Chondrocyte (in vitro differentiated cells): Measurements from ENCODE around the gene GALNS. TPM values are rescaled to one million over a fixed set of nuclear protein-coding genes. Genes with fewer than 3 reads are reported as not detected.

ENCODE experiments used
- DNase-seq: peaks from one replicate; pipeline ENCODE4 v3.0.0; 2021; ENCODE audit warnings: mixed read lengths, low spot score
- H3K27ac Mint-ChIP-seq: one replicate; pipeline ENCODE4 v1.8.0; 2021; ENCODE audit warnings: mild to moderate bottlenecking, moderate library complexity, mixed read lengths; ENCODE audit not compliant: unreplicated experiment
- H3K27me3 Mint-ChIP-seq: 2 replicates; pipeline ENCODE4 v1.8.0; 2021; ENCODE audit warnings: low read depth, mixed read lengths
- H3K36me3 Mint-ChIP-seq: 2 replicates; pipeline ENCODE4 v1.8.0; 2021; ENCODE audit warnings: low read depth, mixed read lengths
- H3K4me1 Mint-ChIP-seq: 2 replicates; pipeline ENCODE4 v1.8.0; 2021; ENCODE audit warnings: low read depth, mild to moderate bottlenecking, mixed read lengths
- H3K4me3 Mint-ChIP-seq: one replicate; pipeline ENCODE4 v1.8.0; 2021; ENCODE audit warnings: mild to moderate bottlenecking, moderate library complexity, mixed read lengths; ENCODE audit not compliant: unreplicated experiment
- H3K9me3 Mint-ChIP-seq: 2 replicates; pipeline ENCODE4 v1.8.0; 2021; ENCODE audit warnings: low read depth, mixed read lengths
- CTCF ChIP-seq: fragments of 200-600 bp; sonication (generic); IDR thresholded peaks from 2 replicates; pipeline ENCODE4 v1.5.0; 2021; ENCODE audit warnings: antibody characterized with exemption, mild to moderate bottlenecking, moderate library complexity
- total RNA-seq: library from RNA; stranded (reverse); gene quantifications from 3 replicates; pipeline ENCODE4 v1.2.1, GENCODE V29; 2021

Gene GALNS
- total RNA-seq, 1 donor from 2014 or later: 34.1 TPM

- peak; percentile 86 for DNase-seq
- Mint-ChIP-seq H3K4me3 (peak overlapping the region; percentile 79), H3K4me1 (peaks cover 45% of the 10 kb centered on the region), H3K27me3 (no peaks in the 10 kb centered on the region), H3K27ac (peak overlapping the region; percentile 89), H3K36me3 (no peaks in the 10 kb centered on the region), H3K9me3 (no peaks in the 10 kb centered on the region)
- TF ChIP-seq CTCF: peak; percentile 78
These were observed 72.5 kb downstream of the GALNS start for GRCh38 chr16:88784074-88784855.

- no peak for TF ChIP-seq CTCF
- Mint-ChIP-seq H3K9me3 (no peaks in the 10 kb centered on the region), H3K36me3 (no peaks in the 10 kb centered on the region), H3K4me3 (peak overlapping the region; percentile 79), H3K27ac (peak overlapping the region; percentile 93), H3K4me1 (peaks cover 48% of the 10 kb centered on the region), H3K27me3 (no peaks in the 10 kb centered on the region)
- DNase-seq: no peak
These were observed 73.2 kb downstream of the GALNS start for GRCh38 chr16:88783391-88784073.

DNA sequence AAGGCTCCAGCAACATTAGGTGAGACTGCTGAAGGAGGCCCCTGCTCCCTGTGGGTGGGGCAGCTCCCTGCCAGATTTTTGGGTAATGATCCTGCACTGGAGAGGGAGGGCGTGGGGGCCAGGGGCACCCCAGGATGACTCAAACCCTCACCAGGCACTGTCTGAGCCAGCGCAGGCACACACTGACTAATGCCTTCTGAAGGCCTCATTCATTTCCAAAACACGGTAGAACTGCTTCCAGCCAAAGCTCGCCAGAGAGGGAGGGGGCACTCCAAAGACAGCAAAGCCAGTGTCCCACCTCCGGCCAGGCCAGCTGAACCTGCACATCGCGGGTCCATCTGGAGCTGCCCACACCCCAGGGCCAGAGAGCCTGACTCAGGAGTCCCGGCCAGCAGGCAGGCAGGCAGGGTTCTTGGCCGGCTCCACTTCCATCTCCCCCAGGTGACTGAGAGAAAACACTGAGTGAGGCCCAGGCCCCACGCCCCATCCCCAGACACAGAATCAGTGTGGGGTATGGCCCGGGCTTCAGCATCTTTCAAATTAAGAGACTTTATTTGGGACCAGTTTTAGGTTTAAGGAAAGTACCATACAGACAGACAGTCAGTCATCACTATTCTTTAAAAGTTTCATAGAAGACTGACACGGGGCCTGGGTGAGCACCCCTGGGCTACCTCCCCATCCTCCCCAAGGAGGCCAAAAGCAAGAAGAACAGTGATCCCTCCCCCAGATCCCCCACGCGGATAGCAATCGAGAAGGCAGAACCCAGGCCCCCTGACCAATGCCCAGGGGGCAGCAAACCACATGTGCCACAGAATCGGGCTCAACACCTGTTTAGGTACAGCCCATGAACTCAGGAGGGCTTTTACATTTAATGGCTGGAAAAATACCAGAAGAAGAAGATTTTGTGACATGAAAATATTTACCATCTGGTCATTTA is 74.0 kb downstream of the GALNS start:
- Mint-ChIP-seq H3K4me1 (peaks cover 57% of the 10 kb centered on the region), H3K27me3 (no peaks in the 10 kb centered on the region), H3K4me3 (peak overlapping the region; percentile 79), H3K9me3 (no peaks in the 10 kb centered on the region), H3K36me3 (no peaks in the 10 kb centered on the region), H3K27ac (peak overlapping the region; percentile 93)
- no peak for DNase-seq
- TF ChIP-seq CTCF: no peak

DNA sequence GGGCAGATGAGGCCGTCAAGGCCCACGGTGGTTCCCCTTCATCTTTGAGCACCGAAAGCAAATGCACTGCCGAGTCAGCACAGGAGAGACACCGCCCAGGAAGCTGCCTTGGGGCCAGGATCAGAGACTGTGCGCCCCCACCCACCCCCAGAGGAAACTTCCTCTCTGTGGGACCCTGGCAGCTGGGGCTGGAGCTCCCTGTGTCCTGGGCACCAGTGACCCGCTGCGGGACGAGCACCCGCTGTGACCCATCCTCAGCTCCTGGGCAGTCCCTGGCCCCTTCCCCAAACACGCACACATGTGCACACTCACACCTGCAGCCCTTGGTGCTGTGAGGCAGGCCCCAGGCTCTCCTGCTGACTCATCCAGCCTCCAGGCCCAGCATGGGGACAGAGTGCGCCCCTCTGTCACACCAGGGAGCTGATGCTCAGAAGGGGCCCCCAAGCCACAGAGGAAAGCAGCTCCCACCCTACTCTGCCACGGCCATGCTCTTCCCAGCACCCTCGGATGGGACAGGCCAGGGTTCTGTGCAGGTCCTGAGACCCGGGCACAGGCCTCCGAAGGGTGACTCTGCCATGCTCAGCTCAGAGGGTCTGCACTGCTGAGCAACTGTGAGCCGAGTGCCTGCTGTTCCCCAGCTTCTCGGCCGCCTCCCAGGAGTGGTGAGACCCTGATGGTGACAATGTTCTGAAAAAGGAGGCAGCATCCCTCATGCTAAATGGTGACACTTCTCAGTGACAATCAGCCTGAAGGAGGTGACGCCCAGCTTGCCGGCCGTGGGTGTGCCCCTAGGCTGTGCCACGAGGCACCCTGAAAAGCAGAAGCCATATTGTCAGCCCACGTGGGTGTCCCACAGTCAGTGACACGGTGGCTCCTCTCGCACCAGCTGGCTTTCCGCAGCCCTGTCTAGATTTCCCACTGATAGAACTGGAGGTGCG is 75.3 kb downstream of the GALNS start:
- no peak for DNase-seq
- Mint-ChIP-seq H3K36me3 (no peaks in the 10 kb centered on the region), H3K4me3 (no peak overlapping the region), H3K4me1 (peaks cover 64% of the 10 kb centered on the region), H3K27ac (peak overlapping the region; percentile 93), H3K27me3 (no peaks in the 10 kb centered on the region), H3K9me3 (no peaks in the 10 kb centered on the region)
- TF ChIP-seq CTCF: no peak
